HepG2 (cell line): ENCODE data around the gene MCEE. TPM values are rescaled to one million over a fixed set of nuclear protein-coding genes. Genes with fewer than 3 reads are reported as not detected.

Experiments
- ARID3A ChIP-seq: IDR thresholded peaks from 2 replicates; pipeline ENCODE4 v1.6.1; 2012; ENCODE audit warnings: low read depth, low read length, improper control_type of control experiment
- ARID4A ChIP-seq: sonication (generic); formaldehyde crosslinking; IDR thresholded peaks from 2 replicates; pipeline ENCODE4 v1.5.0; 2020; ENCODE audit warnings: mild to moderate bottlenecking, missing genetic modification reagents, borderline replicate concordance
- CEBPB ChIP-seq: IDR thresholded peaks from 2 replicates; pipeline ENCODE4 v1.6.1; 2011; ENCODE audit warnings: low read depth, low read length, improper control_type of control experiment, borderline replicate concordance
- ELF3 ChIP-seq: IDR thresholded peaks from 2 replicates; pipeline ENCODE4 v1.6.1; 2016; ENCODE audit warnings: missing genetic modification reagents, missing compliant biosample characterization
- FOXK2 ChIP-seq: fragments of 450-650 bp; IDR thresholded peaks from 2 replicates; pipeline ENCODE4 v1.6.1; 2016
- MIXL1 ChIP-seq: IDR thresholded peaks from 2 replicates; pipeline ENCODE4 v1.6.1; 2016
- MYPOP ChIP-seq: sonication (generic); formaldehyde crosslinking; IDR thresholded peaks from 2 replicates; pipeline ENCODE4 v1.8.1; 2023; ENCODE audit warnings: mild to moderate bottlenecking, moderate library complexity, missing genetic modification reagents
- ZNF160 ChIP-seq: sonication (generic); formaldehyde crosslinking; IDR thresholded peaks from 2 replicates; pipeline ENCODE4 v1.8.0; 2022; ENCODE audit warnings: mild to moderate bottlenecking, inconsistent platforms, missing genetic modification reagents
- ZNF207 ChIP-seq: fragments of 450-650 bp; IDR thresholded peaks from 2 replicates; pipeline ENCODE4 v1.6.1; 2016; ENCODE audit warnings: antibody characterized with exemption, borderline replicate concordance
- ZNF280D ChIP-seq: sonication (generic); formaldehyde crosslinking; IDR thresholded peaks from 2 replicates; pipeline ENCODE4 v1.5.1; 2020; ENCODE audit warnings: mild to moderate bottlenecking, missing genetic modification reagents
- ZNF3 ChIP-seq: IDR thresholded peaks from 2 replicates; pipeline ENCODE4 v1.7.0; 2017; ENCODE audit warnings: inconsistent platforms
- ZNF33A ChIP-seq: sonication (generic); formaldehyde crosslinking; IDR thresholded peaks from 2 replicates; pipeline ENCODE4 v1.5.1; 2020; ENCODE audit warnings: missing genetic modification reagents, mild to moderate bottlenecking, moderate library complexity, borderline replicate concordance
- ZNF639 ChIP-seq: conservative IDR thresholded peaks from 2 replicates; pipeline ENCODE4 v1.6.1; 2018; ENCODE audit warnings: missing genetic modification reagents
- ZNF891 ChIP-seq: sonication (generic); formaldehyde crosslinking; IDR thresholded peaks from 2 replicates; pipeline ENCODE4 v1.5.0; 2020; ENCODE audit warnings: mild to moderate bottlenecking, missing genetic modification reagents
- ZUFSP ChIP-seq: sonication (generic); formaldehyde crosslinking; IDR thresholded peaks from 2 replicates; pipeline ENCODE4 v1.9.0; 2021; ENCODE audit warnings: missing genetic modification reagents, mild to moderate bottlenecking, borderline replicate concordance
- polyA plus RNA-seq, 8 experiments: library from polyadenylated mRNA; depleted of rRNA in 3 of 8; stranded (reverse) in 7 of 8; unstranded in 1 of 8; fragments of >200 nt; fragmentation: Illumina TruSeq in 4 of 8; extraction: Trizol in 4 of 8; gene quantifications; 2 replicates each; pipeline versions ENCODE4 v1.2.1 to v1.2.3, GENCODE V29; 2011 to 2016; ENCODE audit warnings: low read depth in 4 of 8, missing spikeins in 1 of 8, mixed read lengths in 1 of 8; ENCODE audit not compliant: insufficient read depth in 1 of 8
- total RNA-seq, 5 experiments: library from RNA; depleted of rRNA; stranded (reverse); fragments of >200 nt; fragmentation: Illumina TruSeq; extraction: Trizol; gene quantifications; 2 replicates each; pipeline ENCODE4 v1.2.3, GENCODE V29; 2016; ENCODE audit warnings: low read depth in 1 of 5

Gene MCEE
- total and polyA plus RNA-seq, 2 of the 13 experiments (the other 11 are each of a cell fraction or from before 2014, with no cell fraction given) = 32.0 to 66.9 TPM

GRCh38 chr2:71130152-71130904 lies at the start of gene MCEE, which contains the start of gene MPHOSPH10 (continued):
- TF ChIP-seq CEBPB (no peak), ZNF3 (CRISPR knock-in tag) (no peak), ARID4A (CRISPR knock-in tag) (peak; percentile 93), ELF3 (CRISPR knock-in tag) (peak; percentile 85), ZNF33A (CRISPR knock-in tag) (no peak; the same call in 1 of the 2 replicates), ZNF207 (no peak), FOXK2 (no peak), ZNF160 (CRISPR knock-in tag) (peak; percentile 92), MYPOP (peak; percentile 96; the same call in 1 of the 2 replicates), ZNF639 (CRISPR knock-in tag) (peak; percentile 55; the same call in 1 of the 2 replicates), ARID3A (0 out of 2 replicates have a peak, but pooled peaks have one; percentile 12), ZUFSP (CRISPR knock-in tag) (no peak), MIXL1 (peak; percentile 15; the same call in 1 of the 2 replicates), ZNF280D (CRISPR knock-in tag) (peak; percentile 76; the same call in 1 of the 2 replicates), ZNF891 (peak; percentile 98; the same call in 1 of the 2 replicates)
